WTC11 (cell line): ENCODE results near the gene ACACA. TPM values are rescaled to one million over a fixed set of nuclear protein-coding genes. Genes with fewer than 3 reads are reported as not detected.

Experiments used
- ATAC-seq: fragments of 200-7000 bp; cut with Tn5 transposase; 2 replicates; pipeline ENCODE4 v1.10.0; 2021; ENCODE audit warnings: mild to moderate bottlenecking, moderate library complexity
- CTCF ChIA-PET: fragments of 300-600 bp; sonication (Branson Sonifier 250); formaldehyde crosslinking; loops from one replicate; lab custom pipeline; 2021; ENCODE audit warnings: antibody characterized with exemption; lab: Charles Lee
- POLR2A ChIA-PET: fragments of 350-600 bp; sonication (Branson Sonifier 250); formaldehyde crosslinking; loops from one replicate; lab custom pipeline; 2021; ENCODE audit warnings: antibody characterized with exemption; lab: Charles Lee
- DNase-seq: peaks from one replicate; pipeline ENCODE4 v3.0.0; 2021; ENCODE audit warnings: low spot score
- H3K27ac Mint-ChIP-seq: 2 replicates; pipeline ENCODE4 v1.8.0; 2021; ENCODE audit warnings: mixed read lengths
- H3K27me3 Mint-ChIP-seq: 2 replicates; pipeline ENCODE4 v1.8.0; 2021; ENCODE audit warnings: low read depth, mild to moderate bottlenecking, moderate library complexity, mixed read lengths
- H3K36me3 Mint-ChIP-seq: 2 replicates; pipeline ENCODE4 v1.8.0; 2021; ENCODE audit warnings: mixed read lengths
- H3K4me1 Mint-ChIP-seq: 2 replicates; pipeline ENCODE4 v1.8.0; 2022; ENCODE audit warnings: mixed read lengths
- H3K4me3 Mint-ChIP-seq: 2 replicates; pipeline ENCODE4 v1.8.0; 2021; ENCODE audit warnings: mild to moderate bottlenecking, moderate library complexity, mixed read lengths
- H3K9me3 Mint-ChIP-seq: 2 replicates; pipeline ENCODE4 v1.8.0; 2021; ENCODE audit warnings: mixed read lengths
- AR ChIP-seq: fragments of 250-450 bp; sonication (Bioruptor Pico); IDR thresholded peaks from 2 replicates; pipeline ENCODE4 v1.9.0; 2021; ENCODE audit warnings: mild to moderate bottlenecking
- ATF2 ChIP-seq: sonication (generic); formaldehyde crosslinking; IDR thresholded peaks from 2 replicates; pipeline ENCODE4 v1.8.1; 2022; ENCODE audit warnings: low read depth, missing genetic modification reagents, borderline replicate concordance
- ATF6 ChIP-seq: sonication (generic); formaldehyde crosslinking; IDR thresholded peaks from 2 replicates; pipeline ENCODE4 v1.8.1; 2023; ENCODE audit warnings: mild to moderate bottlenecking, missing genetic modification reagents
- CTCF ChIP-seq: fragments of 200-600 bp; IDR thresholded peaks from 2 replicates; pipeline ENCODE4 v1.8.0; 2022; ENCODE audit warnings: antibody characterized with exemption
- FOXJ3 ChIP-seq: sonication (generic); formaldehyde crosslinking; IDR thresholded peaks from 2 replicates; pipeline ENCODE4 v1.9.0; 2021; ENCODE audit warnings: missing genetic modification reagents, mild to moderate bottlenecking, borderline replicate concordance
- GRHL2 ChIP-seq: fragments of 250-450 bp; sonication (Bioruptor Pico); IDR thresholded peaks from 2 replicates; pipeline ENCODE4 v1.8.0; 2022; ENCODE audit warnings: mild to moderate bottlenecking, moderate library complexity; ENCODE audit not compliant: insufficient replicate concordance, severe bottlenecking
- GTF2I ChIP-seq: fragments of 250-450 bp; sonication (Bioruptor Pico); conservative IDR thresholded peaks from 2 replicates; pipeline ENCODE4 v1.4.0; 2021; ENCODE audit warnings: mild to moderate bottlenecking
- IRF1 ChIP-seq: sonication (generic); formaldehyde crosslinking; IDR thresholded peaks from 2 replicates; pipeline ENCODE4 v1.8.0; 2023; ENCODE audit warnings: missing genetic modification reagents
- IRF2 ChIP-seq: sonication (generic); formaldehyde crosslinking; IDR thresholded peaks from 2 replicates; pipeline ENCODE4 v1.8.0; 2022; ENCODE audit warnings: low read depth, missing genetic modification reagents, borderline replicate concordance
- NFATC4 ChIP-seq: fragments of 250-450 bp; sonication (Bioruptor Pico); IDR thresholded peaks from 2 replicates; pipeline ENCODE4 v1.9.0; 2021; ENCODE audit warnings: mild to moderate bottlenecking
- PREB ChIP-seq: sonication (generic); formaldehyde crosslinking; IDR thresholded peaks from 2 replicates; pipeline ENCODE4 v1.8.1; 2022; ENCODE audit warnings: mild to moderate bottlenecking, missing genetic modification reagents, moderate library complexity, borderline replicate concordance
- PRRX2 ChIP-seq: fragments of 250-450 bp; sonication (Bioruptor Pico); IDR thresholded peaks from 2 replicates; pipeline ENCODE4 v1.8.0; 2021; ENCODE audit warnings: mild to moderate bottlenecking
- SMAD3 ChIP-seq: sonication (generic); formaldehyde crosslinking; IDR thresholded peaks from 2 replicates; pipeline ENCODE4 v1.8.0; 2022; ENCODE audit warnings: missing genetic modification reagents, mild to moderate bottlenecking, borderline replicate concordance
- SMAD4 ChIP-seq: sonication (generic); formaldehyde crosslinking; IDR thresholded peaks from 2 replicates; pipeline ENCODE4 v1.8.0; 2022; ENCODE audit warnings: mild to moderate bottlenecking, missing genetic modification reagents
- SP1 ChIP-seq: sonication (generic); formaldehyde crosslinking; conservative IDR thresholded peaks from 2 replicates; pipeline ENCODE4 v1.8.1; 2022; ENCODE audit warnings: missing genetic modification reagents
- ZNF121 ChIP-seq: sonication (generic); formaldehyde crosslinking; IDR thresholded peaks from 2 replicates; pipeline ENCODE4 v1.8.0; 2023; ENCODE audit warnings: missing genetic modification reagents
- ZNF232 ChIP-seq: sonication (generic); formaldehyde crosslinking; IDR thresholded peaks from 2 replicates; pipeline ENCODE4 v1.8.0; 2022; ENCODE audit warnings: mild to moderate bottlenecking, missing genetic modification reagents
- ZNF317 ChIP-seq: sonication (generic); formaldehyde crosslinking; IDR thresholded peaks from 2 replicates; pipeline ENCODE4 v1.8.1; 2023; ENCODE audit warnings: low read depth, mild to moderate bottlenecking, moderate library complexity, missing genetic modification reagents, borderline replicate concordance
- ZNF671 ChIP-seq: fragments of 250-450 bp; sonication (Bioruptor Pico); IDR thresholded peaks from 2 replicates; pipeline ENCODE4 v1.8.0; 2021; ENCODE audit warnings: mild to moderate bottlenecking
- total RNA-seq: library from RNA; stranded (reverse); gene quantifications from 3 replicates; pipeline ENCODE4 v1.2.3, GENCODE V29; 2021

Gene ACACA
- total RNA-seq, 1 experiment from 2014 or later, result 167 TPM

GRCh38 chr17:37162800-37163199 lies 243.8 kb downstream of the ACACA start:
- Mint-ChIP-seq H3K4me3 (no peak overlapping the region), H3K9me3 (no peaks in the 10 kb centered on the region), H3K36me3 (peaks cover 30% of the 10 kb centered on the region), H3K27ac (0 out of 2 replicates have a peak overlapping the region, but pooled peaks have one; percentile 15), H3K27me3 (no peaks in the 10 kb centered on the region), H3K4me1 (peaks cover 6% of the 10 kb centered on the region; the same call in 1 of the 2 replicates)
- ChIA-PET POLR2A (no interaction called here), CTCF (interaction anchor here (2.5 kb wide), 1 partner anchor 11 kb away, joined by 18 read pairs; no protein-coding TSS in a partner anchor)
- TF ChIP-seq ATF6 (CRISPR knock-in tag), result no peak
- no peak for TF ChIP-seq PREB (CRISPR knock-in tag)
- TF ChIP-seq AR (CRISPR knock-in tag), result no peak
- no peak for TF ChIP-seq GTF2I (CRISPR knock-in tag)
- TF ChIP-seq PRRX2, result no peak
- no peak for TF ChIP-seq GRHL2 (CRISPR knock-in tag)
- TF ChIP-seq SP1, result no peak
- no peak for TF ChIP-seq ZNF121
- TF ChIP-seq ATF2 (CRISPR knock-in tag), result no peak
- no peak for TF ChIP-seq ZNF671 (CRISPR knock-in tag)
- TF ChIP-seq IRF2, result no peak
- no peak for TF ChIP-seq IRF1
- TF ChIP-seq ZNF232 (CRISPR knock-in tag), result no peak
- no peak for TF ChIP-seq SMAD4 (CRISPR knock-in tag)
- no peak for TF ChIP-seq SMAD3 (CRISPR knock-in tag)
- no peak for TF ChIP-seq FOXJ3 (CRISPR knock-in tag)
- no peak for TF ChIP-seq NFATC4
- no peak for TF ChIP-seq ZNF317 (CRISPR knock-in tag)
- no peak for TF ChIP-seq CTCF
- peak; percentile 16 for DNase-seq
- no peak for ATAC-seq
